HG02852 (cell line): ENCODE results near the gene C1orf174.
"Not testable (repeated sequence)": the region's sequence is repeated elsewhere in the genome, so short reads cannot be mapped to it uniquely, and the experiment has no call there.

ENCODE experiments used
- ATAC-seq: cut with Tn5 transposase; IDR thresholded peaks from one replicate; pipeline ENCODE4 v1.9.1; 2021; ENCODE audit warnings: mild to moderate bottlenecking, moderate library complexity; ENCODE audit not compliant: unreplicated experiment

The C1orf174 gene

DNA sequence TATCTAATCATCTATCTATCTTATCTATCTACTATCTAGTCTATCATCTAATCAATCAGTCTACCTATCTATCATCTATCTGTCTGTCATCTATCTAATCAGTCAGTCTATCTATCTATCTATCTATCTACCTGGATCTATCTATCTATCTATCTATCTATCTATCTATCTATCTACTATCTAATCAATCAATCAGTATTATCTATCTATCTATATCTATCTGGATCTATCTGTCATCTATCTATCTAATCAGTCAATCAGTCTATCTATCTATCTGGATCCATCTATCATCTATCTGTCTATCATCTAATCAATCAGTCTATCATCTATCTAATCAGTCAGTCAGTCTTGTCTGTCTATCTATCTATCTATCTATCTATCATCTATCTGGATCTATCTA, 26.9 kb upstream of the C1orf174 start:
- no peak for ATAC-seq

DNA sequence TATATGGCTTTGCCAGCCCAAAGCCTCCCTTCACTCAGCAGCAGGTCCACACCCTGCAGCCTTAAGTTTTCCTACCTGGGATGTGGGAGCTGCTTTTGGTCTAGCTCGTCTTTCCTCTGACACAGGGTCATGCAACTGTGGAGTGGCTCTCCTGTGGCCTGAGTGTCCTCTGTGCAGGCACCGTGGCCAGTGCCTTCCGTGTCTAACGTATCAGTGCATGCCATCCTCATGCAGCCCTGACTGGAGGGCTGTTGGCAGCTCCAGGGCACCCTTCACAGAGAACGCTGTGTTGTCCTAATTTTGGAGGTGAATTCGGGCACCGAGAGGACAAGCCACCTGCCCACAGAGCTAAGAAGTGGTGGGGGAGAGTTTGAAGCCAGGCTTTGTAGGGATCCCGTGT, 25.7 kb upstream of the C1orf174 start:
- no peak for ATAC-seq

DNA sequence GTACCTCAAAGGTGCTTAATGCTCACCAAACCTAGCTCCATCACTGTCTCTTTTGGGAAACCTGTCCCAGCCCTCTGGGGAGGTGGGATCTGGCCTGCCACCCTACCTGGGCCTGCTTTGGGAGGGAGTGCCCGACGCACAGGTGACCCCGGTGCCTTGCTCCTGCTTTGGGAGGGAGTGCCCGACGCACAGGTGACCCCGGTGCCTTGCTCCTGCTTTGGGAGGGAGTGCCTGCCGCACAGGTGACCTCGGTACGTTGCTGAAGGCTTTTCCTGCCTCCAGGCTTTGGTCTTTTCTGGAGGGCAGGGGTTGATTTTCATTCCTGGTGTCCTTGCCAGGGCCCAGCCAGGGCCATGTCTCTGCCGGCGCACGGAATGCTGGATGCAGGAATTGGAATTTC, 25.2 kb upstream of the C1orf174 start:
- ATAC-seq = no peak

GRCh38 chr1:3924825-3925220, 24.8 kb upstream of the C1orf174 start:
- no peak for ATAC-seq

- ATAC-seq = no peak
These were observed 24.2 kb upstream of the C1orf174 start for GRCh38 chr1:3924186-3924824.

DNA sequence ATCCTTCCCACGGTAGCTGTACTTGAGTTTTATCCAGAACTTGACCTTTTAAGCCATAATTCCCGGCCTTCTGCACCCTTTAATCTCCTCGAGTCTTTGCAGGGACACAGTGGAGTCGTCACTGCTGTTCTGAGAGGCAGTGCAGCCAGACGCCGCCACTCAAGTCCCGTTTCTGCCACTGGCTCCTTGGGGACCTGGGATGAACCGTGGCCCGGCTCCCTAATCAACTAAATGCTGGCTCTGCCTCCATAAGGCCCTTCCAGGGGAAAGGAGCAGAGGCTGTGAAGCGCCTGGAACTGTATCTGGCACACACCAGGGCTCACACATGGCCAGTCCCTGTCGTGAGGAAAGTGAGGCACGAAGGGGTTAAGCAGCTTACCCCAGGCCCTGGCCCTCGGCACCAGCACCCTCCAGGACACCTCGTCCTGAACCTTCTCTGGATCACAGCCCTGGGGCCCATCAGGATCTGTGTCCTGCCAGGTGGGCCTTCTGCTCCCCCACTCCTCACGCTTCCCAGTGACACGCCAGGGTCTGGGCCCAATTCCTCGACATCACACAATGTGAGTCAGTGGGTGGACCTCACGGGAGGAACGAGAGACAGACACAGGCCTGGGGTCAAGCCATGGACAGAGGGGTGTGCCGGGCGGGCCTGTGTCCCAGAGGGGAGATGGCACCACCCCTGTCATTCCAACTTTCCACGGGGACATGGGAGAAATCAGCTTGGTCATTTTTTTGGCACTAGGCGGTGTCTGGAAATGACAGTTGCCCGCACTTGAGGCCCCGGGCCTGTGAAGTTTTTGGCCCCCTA, 23.5 kb upstream of the C1orf174 start:
- ATAC-seq = no peak

DNA sequence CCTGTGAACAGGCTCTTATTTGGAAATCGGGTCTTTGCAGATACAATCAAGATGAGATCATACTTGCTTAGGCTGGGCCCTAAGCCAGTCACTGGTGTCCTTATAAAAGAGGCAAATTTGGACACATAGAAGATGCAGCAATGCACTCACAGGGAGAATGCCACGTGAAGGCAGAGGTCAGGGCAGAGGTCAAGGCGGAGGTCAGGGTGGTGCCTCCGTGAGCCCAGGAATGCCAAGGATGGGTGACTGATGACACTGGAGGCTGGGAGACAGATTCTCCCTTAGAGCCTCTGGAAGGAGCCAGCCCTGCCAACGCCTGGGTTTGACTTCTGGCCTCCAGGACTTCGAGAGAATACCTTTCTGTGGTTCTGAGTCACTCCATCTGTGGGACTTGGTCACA, 22.8 kb upstream of the C1orf174 start:
- no peak for ATAC-seq

DNA sequence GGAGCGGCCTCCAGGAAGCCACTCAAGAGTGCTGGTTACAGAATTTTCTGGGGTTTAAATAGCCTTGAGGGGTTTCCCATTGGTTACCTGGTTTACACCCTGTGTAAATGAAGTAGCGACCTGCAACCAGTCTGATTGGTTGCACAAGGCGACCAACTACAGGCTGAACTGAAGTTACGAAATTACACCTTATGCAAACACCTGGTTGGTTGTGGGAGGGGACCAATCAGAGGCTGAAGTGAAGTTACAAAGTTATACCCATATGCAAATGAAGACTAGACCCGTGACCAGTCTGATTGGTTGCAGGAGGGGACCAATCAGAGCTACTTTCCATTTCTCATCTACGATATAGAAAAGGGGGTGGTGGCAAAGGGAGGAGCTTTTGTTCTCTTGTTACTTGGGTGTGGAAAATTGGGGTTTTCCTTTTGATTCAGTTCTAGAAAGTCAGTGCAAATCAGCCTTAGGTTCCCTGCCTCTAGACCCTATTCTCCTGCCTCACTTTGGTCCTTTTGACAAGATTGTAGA, 22.2 kb upstream of the C1orf174 start:
- ATAC-seq = no peak

DNA sequence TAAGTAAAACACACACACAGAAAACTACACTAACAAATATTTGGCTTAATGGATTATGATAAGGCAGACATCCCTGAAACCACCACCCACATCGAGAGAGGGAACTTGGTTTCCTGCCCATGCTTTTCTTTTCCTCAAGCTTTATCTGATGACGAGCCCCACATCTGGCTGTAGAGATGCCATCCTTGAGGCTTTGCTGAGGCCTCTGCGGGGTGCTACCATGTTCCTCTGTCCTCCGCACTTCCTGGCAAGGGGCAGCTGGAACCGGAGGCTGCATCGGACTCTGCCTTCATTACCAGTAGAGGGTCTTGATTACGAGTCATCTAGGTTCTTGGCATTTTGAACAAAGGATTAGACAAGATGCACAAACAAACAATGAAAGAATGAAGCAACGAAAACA, 21.7 kb upstream of the C1orf174 start:
- ATAC-seq = no peak

GRCh38 chr1:3919706-3920105, 19.6 kb upstream of the C1orf174 start:
- ATAC-seq = no peak

DNA sequence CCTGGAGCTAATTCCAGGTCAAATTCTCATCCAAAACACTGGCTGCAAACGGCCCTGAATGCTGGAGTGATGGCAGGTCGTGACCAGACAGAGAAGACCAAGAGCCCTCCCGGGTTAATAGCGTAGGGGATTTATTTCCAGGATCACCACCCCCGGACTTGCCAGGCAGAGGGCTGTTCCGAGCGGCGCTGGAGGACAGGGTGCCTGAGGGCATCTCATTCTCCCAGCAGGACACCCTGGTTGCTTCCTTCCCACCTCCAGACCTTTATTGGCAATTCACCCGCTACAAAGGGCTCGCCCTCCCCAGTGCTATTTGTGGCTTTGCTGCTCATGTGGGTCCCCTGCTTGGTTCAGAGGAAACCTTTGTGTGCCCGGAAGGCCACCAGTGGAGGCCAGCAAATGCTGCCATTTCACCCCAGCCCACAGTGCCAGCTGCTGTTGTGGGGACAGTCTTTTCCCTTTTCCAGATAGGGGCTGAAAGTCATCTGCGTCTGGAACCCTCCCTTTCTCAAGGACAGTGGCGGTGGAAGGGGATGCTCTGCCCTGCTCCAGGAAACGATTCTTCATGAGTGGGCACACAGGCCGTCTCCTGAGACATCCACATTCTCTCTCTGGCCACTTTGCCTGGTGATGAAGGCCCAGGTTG, 19.0 kb upstream of the C1orf174 start:
- no peak for ATAC-seq

- not testable (repeated sequence) for ATAC-seq
These were observed 18.3 kb upstream of the C1orf174 start for GRCh38 chr1:3918359-3918758.

DNA sequence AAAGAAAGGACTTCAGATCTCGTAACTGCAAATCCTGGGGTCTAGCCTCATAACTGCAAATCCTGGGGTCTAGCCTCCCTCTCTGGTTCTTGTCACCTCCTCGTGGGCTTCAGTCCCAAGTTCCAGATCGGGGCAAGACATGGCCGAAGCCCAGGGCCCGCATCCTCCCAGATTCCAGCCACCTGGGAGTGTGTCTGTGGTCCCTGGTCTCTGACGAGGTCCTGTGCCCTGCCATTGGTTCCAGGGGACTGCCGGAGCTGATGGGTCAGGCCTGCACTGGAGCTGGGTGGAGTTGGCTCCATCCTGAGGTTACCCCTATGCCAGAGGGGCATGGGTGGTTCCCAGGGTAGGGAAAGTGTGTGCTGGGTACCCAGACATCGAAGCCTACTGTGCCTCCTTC, 17.7 kb upstream of the C1orf174 start:
- no peak for ATAC-seq

GRCh38 chr1:3915551-3916121, 15.6 kb upstream of the C1orf174 start:
- no peak for ATAC-seq

GRCh38 chr1:3914911-3915310, 14.8 kb upstream of the C1orf174 start:
- ATAC-seq = no peak

DNA sequence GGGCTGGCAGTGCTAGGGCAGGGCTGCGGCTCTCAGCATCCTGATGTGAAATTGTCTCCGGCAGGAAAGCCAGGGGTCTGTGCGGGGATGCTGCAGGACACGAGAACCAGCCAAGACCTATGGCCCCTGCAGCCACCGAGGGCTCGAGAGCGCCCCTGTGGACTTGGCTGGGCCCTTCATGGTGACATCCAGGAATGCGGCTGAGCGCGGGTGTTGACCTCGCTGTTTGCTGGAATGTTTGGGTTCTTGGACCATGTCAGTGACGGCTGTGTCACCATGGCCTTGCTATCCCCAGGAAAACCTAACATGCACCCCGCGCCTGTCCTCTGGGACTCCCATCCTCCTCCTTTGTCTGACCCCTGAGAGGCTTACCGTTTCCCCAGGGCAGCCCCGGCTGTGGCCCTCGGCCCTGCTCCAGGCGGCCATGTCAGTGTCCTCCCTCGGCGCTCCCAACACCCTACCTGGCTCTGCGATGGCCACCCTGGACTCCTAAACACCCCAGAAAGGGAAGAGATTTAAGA, 14.3 kb upstream of the C1orf174 start:
- ATAC-seq = no peak

GRCh38 chr1:3912809-3913685, 13.0 kb upstream of the C1orf174 start:
- ATAC-seq = no peak

- ATAC-seq = no peak
These were observed 12.1 kb upstream of the C1orf174 start for GRCh38 chr1:3911981-3912808.
